ENCODE results near the gene F5.

Gene F5

GRCh38 chr1:169499807-169500206, 86.5 kb downstream of the F5 start:
- TF ChIP-seq BHLHE40 (IDR thresholded peaks at IDR 0.05; ENCODE audit: borderline replicate concordance) (no peak), TARDBP (IDR thresholded peaks at IDR 0.05) (no peak), PKNOX1 (IDR thresholded peaks at IDR 0.05) (no peak), ARNT (IDR thresholded peaks at IDR 0.05) (no peak), FOXA1 (IDR thresholded peaks at IDR 0.05) (no peak), NFRKB (IDR thresholded peaks at IDR 0.05) (no peak), FOXK2 (IDR thresholded peaks at IDR 0.05) (no peak), SP1 (IDR thresholded peaks at IDR 0.05) (no peak), CTBP1 (IDR thresholded peaks at IDR 0.05; ENCODE audit: borderline replicate concordance) (no peak), FOXM1 (IDR thresholded peaks at IDR 0.05; ENCODE audit: borderline replicate concordance) (no peak), HDGF (IDR thresholded peaks at IDR 0.05; ENCODE audit: borderline replicate concordance) (no peak), SUZ12 (IDR thresholded peaks at IDR 0.05) (no peak)
- no peak for DNase-seq (ENCODE audit: extremely low spot score)
- ChIA-PET POLR2A (no interaction called here), CTCF (no interaction called here)

- ChIA-PET CTCF (no interaction called here), POLR2A (no interaction called here)
- no peak for DNase-seq (ENCODE audit: extremely low spot score)
- no peak for TF ChIP-seq FOXK2 (IDR thresholded peaks at IDR 0.05)
Measured at GRCh38 chr1:169497317-169497716, 89.0 kb downstream of the F5 start.

- CTCF ChIA-PET: no interaction called here
- TF ChIP-seq LEF1 (IDR thresholded peaks at IDR 0.05; ENCODE audit: borderline replicate concordance) (no peak), NFRKB (IDR thresholded peaks at IDR 0.05) (no peak), SUZ12 (IDR thresholded peaks at IDR 0.05) (no peak), FOXA1 (IDR thresholded peaks at IDR 0.05) (no peak), TARDBP (IDR thresholded peaks at IDR 0.05) (no peak), ELF4 (IDR thresholded peaks at IDR 0.05) (no peak), FOXM1 (IDR thresholded peaks at IDR 0.05; ENCODE audit: borderline replicate concordance) (no peak), SP1 (IDR thresholded peaks at IDR 0.05) (no peak), ARNT (IDR thresholded peaks at IDR 0.05) (no peak)
- POLR2A ChIA-PET: no interaction called here
- no peak for DNase-seq (ENCODE audit: extremely low spot score)
Measured at GRCh38 chr1:169495916-169496315, 90.4 kb downstream of the F5 start.

GRCh38 chr1:169495046-169495775, 91.1 kb downstream of the F5 start:
- POLR2A ChIA-PET: no interaction called here
- TF ChIP-seq BHLHE40 (IDR thresholded peaks at IDR 0.05; ENCODE audit: borderline replicate concordance): no peak
- TF ChIP-seq ELF4 (IDR thresholded peaks at IDR 0.05): no peak
- no peak for TF ChIP-seq SP1 (IDR thresholded peaks at IDR 0.05)
- TF ChIP-seq ARNT (IDR thresholded peaks at IDR 0.05): no peak
- TF ChIP-seq PKNOX1 (IDR thresholded peaks at IDR 0.05): no peak
- TF ChIP-seq FOXM1 (IDR thresholded peaks at IDR 0.05; ENCODE audit: borderline replicate concordance): no peak
- TF ChIP-seq SUZ12 (IDR thresholded peaks at IDR 0.05): no peak
- TF ChIP-seq HDGF (IDR thresholded peaks at IDR 0.05; ENCODE audit: borderline replicate concordance): no peak
- TF ChIP-seq ZNF384 (IDR thresholded peaks at IDR 0.05): no peak
- no peak for TF ChIP-seq TARDBP (IDR thresholded peaks at IDR 0.05)
- no peak for TF ChIP-seq NFRKB (IDR thresholded peaks at IDR 0.05)
- TF ChIP-seq L3MBTL2 (conservative IDR thresholded peaks at IDR 0.05): no peak
- TF ChIP-seq FOXA1 (IDR thresholded peaks at IDR 0.05): no peak
- TF ChIP-seq LEF1 (IDR thresholded peaks at IDR 0.05; ENCODE audit: borderline replicate concordance): no peak
- no peak for TF ChIP-seq FOXK2 (IDR thresholded peaks at IDR 0.05)
- no peak for TF ChIP-seq CTBP1 (IDR thresholded peaks at IDR 0.05; ENCODE audit: borderline replicate concordance)
- no peak for DNase-seq (ENCODE audit: extremely low spot score)
- CTCF ChIA-PET: no interaction called here

- ChIA-PET CTCF (no interaction called here), POLR2A (interaction anchor here (0.8 to 1.6 kb wide), 2 partner anchors 8 to 11 kb away, joined by 3 to 5 read pairs; partner anchors contain the start of gene SLC19A2)
- TF ChIP-seq FOXK2 (IDR thresholded peaks at IDR 0.05) (no peak), L3MBTL2 (conservative IDR thresholded peaks at IDR 0.05) (no peak), FOXA1 (IDR thresholded peaks at IDR 0.05) (no peak), NFRKB (IDR thresholded peaks at IDR 0.05) (no peak), ELF4 (IDR thresholded peaks at IDR 0.05) (no peak), FOXM1 (IDR thresholded peaks at IDR 0.05; ENCODE audit: borderline replicate concordance) (no peak), TARDBP (IDR thresholded peaks at IDR 0.05) (no peak), PKNOX1 (IDR thresholded peaks at IDR 0.05) (no peak), SP1 (IDR thresholded peaks at IDR 0.05) (no peak), LEF1 (IDR thresholded peaks at IDR 0.05; ENCODE audit: borderline replicate concordance) (no peak), ARNT (IDR thresholded peaks at IDR 0.05) (no peak), BHLHE40 (IDR thresholded peaks at IDR 0.05; ENCODE audit: borderline replicate concordance) (no peak), ZNF384 (IDR thresholded peaks at IDR 0.05) (no peak), HDGF (IDR thresholded peaks at IDR 0.05; ENCODE audit: borderline replicate concordance) (no peak), SUZ12 (IDR thresholded peaks at IDR 0.05) (no peak)
- no peak for DNase-seq (ENCODE audit: extremely low spot score)
Measured at GRCh38 chr1:169494343-169494742, 91.9 kb downstream of the F5 start.

GRCh38 chr1:169493251-169493650, 93.0 kb downstream of the F5 start:
- POLR2A ChIA-PET: interaction anchor here (1.6 kb wide), 1 partner anchor 10 kb away, joined by 3 read pairs; no protein-coding TSS in a partner anchor
- TF ChIP-seq FOXM1 (IDR thresholded peaks at IDR 0.05; ENCODE audit: borderline replicate concordance) (no peak), ZNF384 (IDR thresholded peaks at IDR 0.05) (no peak), TARDBP (IDR thresholded peaks at IDR 0.05) (no peak), PKNOX1 (IDR thresholded peaks at IDR 0.05) (no peak), FOXA1 (IDR thresholded peaks at IDR 0.05) (no peak), SP1 (IDR thresholded peaks at IDR 0.05) (no peak), ARNT (IDR thresholded peaks at IDR 0.05) (no peak), L3MBTL2 (conservative IDR thresholded peaks at IDR 0.05) (no peak), BHLHE40 (IDR thresholded peaks at IDR 0.05; ENCODE audit: borderline replicate concordance) (no peak), HDGF (IDR thresholded peaks at IDR 0.05; ENCODE audit: borderline replicate concordance) (no peak), FOXK2 (IDR thresholded peaks at IDR 0.05) (no peak), CTBP1 (IDR thresholded peaks at IDR 0.05; ENCODE audit: borderline replicate concordance) (no peak), NFRKB (IDR thresholded peaks at IDR 0.05) (no peak), ELF4 (IDR thresholded peaks at IDR 0.05) (no peak), LEF1 (IDR thresholded peaks at IDR 0.05; ENCODE audit: borderline replicate concordance) (no peak)
- no peak for DNase-seq (ENCODE audit: extremely low spot score)
- CTCF ChIA-PET: no interaction called here
